ENCODE data around the gene TBC1D4.

DNA sequence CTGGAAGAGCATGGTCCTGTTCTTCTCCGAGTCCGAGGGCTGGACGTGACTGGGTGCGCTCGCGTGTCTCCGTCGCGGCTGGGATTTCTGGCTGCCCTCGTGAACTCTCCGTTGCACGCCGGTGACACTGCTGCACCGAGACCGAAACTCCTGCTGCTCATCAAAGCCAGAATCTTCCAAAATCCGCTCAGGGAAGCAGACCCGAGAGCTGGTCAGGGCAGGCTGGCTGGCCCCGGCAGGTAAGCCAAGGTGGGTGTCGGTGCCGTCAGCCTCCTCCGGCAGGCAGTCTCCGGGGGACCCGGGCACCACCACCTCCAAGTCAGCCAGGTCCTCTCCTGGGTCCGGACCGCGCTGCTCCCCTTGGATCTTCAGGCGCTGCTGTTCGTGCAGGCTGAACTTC is 119.9 kb downstream of the TBC1D4 start:
- TF ChIP-seq, protein P1, sequence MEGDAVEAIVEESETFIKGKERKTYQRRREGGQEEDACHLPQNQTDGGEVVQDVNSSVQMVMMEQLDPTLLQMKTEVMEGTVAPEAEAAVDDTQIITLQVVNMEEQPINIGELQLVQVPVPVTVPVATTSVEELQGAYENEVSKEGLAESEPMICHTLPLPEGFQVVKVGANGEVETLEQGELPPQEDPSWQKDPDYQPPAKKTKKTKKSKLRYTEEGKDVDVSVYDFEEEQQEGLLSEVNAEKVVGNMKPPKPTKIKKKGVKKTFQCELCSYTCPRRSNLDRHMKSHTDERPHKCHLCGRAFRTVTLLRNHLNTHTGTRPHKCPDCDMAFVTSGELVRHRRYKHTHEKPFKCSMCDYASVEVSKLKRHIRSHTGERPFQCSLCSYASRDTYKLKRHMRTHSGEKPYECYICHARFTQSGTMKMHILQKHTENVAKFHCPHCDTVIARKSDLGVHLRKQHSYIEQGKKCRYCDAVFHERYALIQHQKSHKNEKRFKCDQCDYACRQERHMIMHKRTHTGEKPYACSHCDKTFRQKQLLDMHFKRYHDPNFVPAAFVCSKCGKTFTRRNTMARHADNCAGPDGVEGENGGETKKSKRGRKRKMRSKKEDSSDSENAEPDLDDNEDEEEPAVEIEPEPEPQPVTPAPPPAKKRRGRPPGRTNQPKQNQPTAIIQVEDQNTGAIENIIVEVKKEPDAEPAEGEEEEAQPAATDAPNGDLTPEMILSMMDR (IDR thresholded peaks at IDR 0.05): no peak
- TF ChIP-seq POLR2A (IDR thresholded peaks at IDR 0.05) (no peak), EP300 (IDR thresholded peaks at IDR 0.05) (no peak)
